HG03575 (cell line): ENCODE data around the gene YPEL4.

Experiments
- ATAC-seq: cut with Tn5 transposase; IDR thresholded peaks from one replicate; pipeline ENCODE4 v1.9.1; 2021; ENCODE audit not compliant: unreplicated experiment, insufficient number of reproducible peaks, low FRiP score; ENCODE audit errors: extremely low read depth

The YPEL4 gene

GRCh38 chr11:57599381-57599780 lies 50.3 kb downstream of the YPEL4 start:
- no peak for ATAC-seq

- ATAC-seq, result no peak
These were observed 50.9 kb downstream of the YPEL4 start for GRCh38 chr11:57598831-57599155.

GRCh38 chr11:57597916-57598830 lies 51.5 kb downstream of the YPEL4 start:
- ATAC-seq, result no peak

GRCh38 chr11:57597461-57597915 lies 52.2 kb downstream of the YPEL4 start, which contains the start of gene SERPING1:
TSS of gene SERPING1 (plus strand) at chr11:57597685. CDS start at chr11:57598271, 586 bp downstream.
- ATAC-seq, result no peak

GRCh38 chr11:57596266-57596885 lies 53.3 kb downstream of the YPEL4 start:
- no peak for ATAC-seq
